WI38 (cell line): ENCODE results near the gene NR2F1.
A peak's percentile ranks its signal among the peaks of the same experiment; 100 is the strongest.

Source experiments
- H3K4me3 ChIP-seq: 2 replicates; pipeline ENCODE4 v1.5.1; 2011; ENCODE audit warnings: low read depth, mild to moderate bottlenecking, control low read depth, low read length
- TF ChIP-seq, protein P1 (sequence below): IDR thresholded peaks from 2 replicates; pipeline ENCODE4 v1.5.1; 2012; ENCODE audit warnings: low read depth, mild to moderate bottlenecking, control low read depth, low read length

The NR2F1 gene

DNA sequence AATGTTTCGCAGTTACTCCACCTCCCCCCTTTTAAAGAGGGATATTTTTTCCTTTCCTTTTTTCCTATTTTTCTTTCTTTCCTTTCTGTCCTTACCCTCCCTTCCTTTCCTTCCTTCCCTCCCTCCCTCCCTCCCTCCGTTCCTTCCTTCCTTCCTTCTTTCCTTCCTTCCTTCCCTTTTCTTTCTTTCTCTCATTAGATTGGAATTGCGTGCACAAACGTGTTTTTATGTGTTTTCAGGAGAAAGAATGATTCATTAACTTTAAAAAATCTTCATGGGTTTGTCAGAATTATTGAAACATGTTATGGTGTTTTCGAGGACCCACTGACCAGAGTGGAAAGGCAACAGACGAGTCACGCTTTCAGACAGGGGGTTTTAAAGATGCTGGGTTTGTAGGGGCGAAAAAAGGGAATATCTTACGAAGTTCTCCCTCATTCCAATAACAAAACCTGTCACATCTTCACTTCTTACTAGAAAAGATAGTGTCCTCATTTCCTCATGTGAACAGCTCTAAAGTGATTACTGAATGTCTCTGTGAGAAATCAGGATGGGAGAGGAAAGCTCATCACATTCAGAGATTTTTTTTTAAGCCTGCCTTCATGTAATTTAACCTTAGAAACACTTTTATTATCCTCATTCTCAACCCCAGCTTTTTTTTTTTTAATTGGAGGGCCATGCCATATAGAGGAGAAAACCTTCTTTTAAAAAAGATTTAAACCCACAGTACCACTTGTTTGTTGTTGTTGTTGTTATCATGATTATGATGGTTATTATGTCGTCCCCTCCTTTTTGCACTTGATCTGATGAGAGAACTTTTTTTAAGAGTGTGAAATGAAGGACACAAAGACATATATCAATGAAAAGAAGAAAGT is 21.9 kb downstream of the NR2F1 start:
- TF ChIP-seq, protein P1, sequence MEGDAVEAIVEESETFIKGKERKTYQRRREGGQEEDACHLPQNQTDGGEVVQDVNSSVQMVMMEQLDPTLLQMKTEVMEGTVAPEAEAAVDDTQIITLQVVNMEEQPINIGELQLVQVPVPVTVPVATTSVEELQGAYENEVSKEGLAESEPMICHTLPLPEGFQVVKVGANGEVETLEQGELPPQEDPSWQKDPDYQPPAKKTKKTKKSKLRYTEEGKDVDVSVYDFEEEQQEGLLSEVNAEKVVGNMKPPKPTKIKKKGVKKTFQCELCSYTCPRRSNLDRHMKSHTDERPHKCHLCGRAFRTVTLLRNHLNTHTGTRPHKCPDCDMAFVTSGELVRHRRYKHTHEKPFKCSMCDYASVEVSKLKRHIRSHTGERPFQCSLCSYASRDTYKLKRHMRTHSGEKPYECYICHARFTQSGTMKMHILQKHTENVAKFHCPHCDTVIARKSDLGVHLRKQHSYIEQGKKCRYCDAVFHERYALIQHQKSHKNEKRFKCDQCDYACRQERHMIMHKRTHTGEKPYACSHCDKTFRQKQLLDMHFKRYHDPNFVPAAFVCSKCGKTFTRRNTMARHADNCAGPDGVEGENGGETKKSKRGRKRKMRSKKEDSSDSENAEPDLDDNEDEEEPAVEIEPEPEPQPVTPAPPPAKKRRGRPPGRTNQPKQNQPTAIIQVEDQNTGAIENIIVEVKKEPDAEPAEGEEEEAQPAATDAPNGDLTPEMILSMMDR: no peak

GRCh38 chr5:93606382-93606752 is 23.3 kb downstream of the NR2F1 start:
- TF ChIP-seq, protein P1: no peak
- H3K4me3 ChIP-seq: no peak overlapping the region

More for the DNA sequence above, 21.9 kb downstream of the NR2F1 start:
- H3K4me3 ChIP-seq: peak overlapping the region; percentile 45

DNA sequence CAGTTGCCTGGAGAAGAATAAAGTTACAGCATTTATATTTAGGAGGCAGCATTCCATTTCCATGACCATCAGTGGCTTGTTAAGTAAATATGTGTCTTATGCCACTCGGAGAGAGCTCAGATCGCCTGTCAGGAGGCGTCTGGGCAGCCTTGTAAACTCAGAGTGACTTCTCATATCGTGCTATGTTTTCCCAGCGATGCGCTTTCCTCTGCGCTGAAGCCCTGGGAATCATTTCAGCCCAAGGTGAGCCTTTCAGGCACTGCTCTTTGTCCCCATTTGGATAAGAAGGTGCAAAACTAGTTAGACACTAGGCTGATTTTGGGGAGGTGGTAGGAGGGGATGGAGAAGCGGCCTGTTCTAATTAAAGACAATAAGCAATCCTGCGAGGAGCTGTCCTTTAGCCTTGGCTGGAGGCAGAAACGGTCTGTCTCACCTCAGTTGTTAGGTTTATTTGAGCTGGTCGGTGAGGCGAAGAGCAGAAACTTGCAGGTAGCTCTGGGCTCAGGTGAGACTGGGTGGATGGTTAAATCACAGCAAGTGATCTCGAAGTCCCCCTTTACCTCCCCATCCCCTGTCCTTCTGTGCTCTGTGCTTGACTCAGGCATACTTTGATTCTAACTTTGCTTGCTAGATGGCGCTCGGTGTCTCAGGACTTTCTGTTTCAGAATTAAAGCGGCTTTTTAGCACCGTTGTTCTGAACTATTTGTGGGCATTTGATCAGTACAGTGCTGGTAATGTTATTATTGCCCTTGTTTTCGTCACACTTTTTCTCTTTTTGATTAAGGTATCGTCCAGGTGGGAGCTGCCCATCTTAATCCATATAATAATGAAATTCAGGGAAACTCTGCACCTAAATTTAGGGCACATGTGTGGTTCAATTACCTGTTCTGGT is 24.6 kb downstream of the NR2F1 start:
- TF ChIP-seq, protein P1: 0 out of 2 replicates have a peak, but pooled peaks have one; percentile 28
- peak overlapping the region; percentile 56 for H3K4me3 ChIP-seq

DNA sequence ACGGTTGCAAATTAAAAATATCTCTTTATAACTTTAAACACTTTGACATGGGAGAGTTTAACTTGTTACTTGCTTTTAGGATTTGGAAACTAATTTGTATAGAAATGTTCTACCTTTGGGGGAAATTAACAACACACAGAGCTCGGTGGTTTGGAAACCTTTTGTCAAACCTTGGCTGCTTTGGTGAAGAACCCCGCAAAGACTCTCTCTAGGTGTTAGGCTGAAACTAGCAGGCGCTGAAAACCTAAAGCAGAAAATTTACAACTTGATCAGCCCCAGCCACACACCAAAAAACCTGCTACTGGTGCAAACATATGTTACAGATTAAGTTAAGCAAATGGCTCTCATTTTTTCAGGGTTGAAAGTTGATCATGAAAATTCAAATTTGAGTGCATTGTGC is 25.8 kb downstream of the NR2F1 start:
- TF ChIP-seq, protein P1: no peak
- H3K4me3 ChIP-seq: no peak overlapping the region

GRCh38 chr5:93609762-93610161 is 26.7 kb downstream of the NR2F1 start:
- TF ChIP-seq, protein P1: no peak
- no peak overlapping the region for H3K4me3 ChIP-seq

GRCh38 chr5:93610581-93611272 is 27.7 kb downstream of the NR2F1 start:
- H3K4me3 ChIP-seq: no peak overlapping the region
- TF ChIP-seq, protein P1: no peak
